GM18502 (cell line): ENCODE data around the gene ZNF331.

Experiments
- ATAC-seq: cut with Tn5 transposase; IDR thresholded peaks from one replicate; pipeline ENCODE4 v1.9.1; 2021; ENCODE audit warnings: mild to moderate bottlenecking; ENCODE audit not compliant: unreplicated experiment, poor library complexity

ZNF331 gene

DNA sequence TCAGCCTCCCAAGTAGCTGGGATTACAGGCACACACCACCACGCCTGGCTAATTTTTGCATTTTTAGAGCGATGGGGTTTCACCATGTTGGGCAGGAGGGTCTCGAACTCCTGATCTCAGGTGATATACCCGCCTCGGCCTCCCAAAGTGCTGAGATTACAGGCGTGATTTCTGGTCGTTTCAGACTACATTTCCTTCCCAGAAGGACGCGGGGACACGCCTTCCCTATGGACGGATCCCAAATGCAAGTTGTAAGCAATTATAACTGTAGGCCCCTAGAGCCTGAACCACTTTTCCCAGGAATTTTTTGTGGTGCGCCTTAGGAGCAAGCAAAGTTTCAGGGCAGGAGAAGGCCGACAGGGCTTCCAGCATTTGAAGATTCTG is 17.8 kb upstream of the ZNF331 start:
- ATAC-seq = no peak

GRCh38 chr19:53520547-53521372 is 17.2 kb upstream of the ZNF331 start:
- ATAC-seq = peak; percentile 99

- no peak for ATAC-seq
Measured at GRCh38 chr19:53521373-53522202, 16.4 kb upstream of the ZNF331 start.

DNA sequence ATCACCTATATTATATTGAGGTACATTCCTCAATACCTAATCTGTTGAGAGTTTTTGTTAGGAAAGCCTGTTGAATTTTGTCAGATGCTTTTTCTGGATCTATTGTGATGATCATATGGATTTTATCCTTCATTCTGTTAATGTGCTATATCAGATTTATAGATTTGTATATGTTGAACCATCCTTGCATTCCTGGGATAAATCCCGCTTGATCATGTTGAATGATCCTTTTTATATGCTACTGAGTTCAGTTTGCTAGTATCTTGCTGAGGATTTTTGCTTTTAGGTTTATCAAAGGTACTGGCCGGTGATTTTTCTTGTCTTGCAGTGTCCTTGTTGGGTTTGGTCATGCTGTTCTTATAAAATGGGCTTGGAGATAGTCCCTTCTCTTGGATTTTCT is 12.0 kb upstream of the ZNF331 start:
- ATAC-seq = no peak

- no peak for ATAC-seq
Measured at GRCh38 chr19:53530622-53531021, 7.3 kb upstream of the ZNF331 start.

DNA sequence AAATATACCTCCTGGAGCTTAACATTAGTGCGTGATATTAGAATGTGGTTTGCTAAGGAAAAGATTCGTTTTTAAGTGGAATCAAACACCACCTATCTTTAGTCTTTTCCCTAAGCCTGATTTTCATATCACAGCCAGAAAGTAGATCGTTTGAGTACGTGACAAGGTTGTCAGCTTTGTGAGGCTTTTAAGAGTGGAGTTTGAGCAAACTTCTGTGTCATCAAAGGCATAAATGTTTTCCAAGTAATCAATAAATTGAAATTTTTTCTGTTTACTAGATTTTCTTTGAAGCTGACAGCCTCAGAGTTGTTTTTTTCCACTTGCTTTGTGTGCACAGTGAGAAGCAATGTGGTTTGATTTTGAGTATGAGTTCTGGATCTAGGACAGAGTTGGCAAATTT is 6.5 kb upstream of the ZNF331 start:
- ATAC-seq = no peak

GRCh38 chr19:53532362-53532761 is 5.6 kb upstream of the ZNF331 start:
- no peak for ATAC-seq

GRCh38 chr19:53536225-53536548 is 1.8 kb upstream of the ZNF331 start:
- no peak for ATAC-seq

- ATAC-seq = no peak
Measured at GRCh38 chr19:53537121-53537520, 824 bp upstream of the ZNF331 start.

DNA sequence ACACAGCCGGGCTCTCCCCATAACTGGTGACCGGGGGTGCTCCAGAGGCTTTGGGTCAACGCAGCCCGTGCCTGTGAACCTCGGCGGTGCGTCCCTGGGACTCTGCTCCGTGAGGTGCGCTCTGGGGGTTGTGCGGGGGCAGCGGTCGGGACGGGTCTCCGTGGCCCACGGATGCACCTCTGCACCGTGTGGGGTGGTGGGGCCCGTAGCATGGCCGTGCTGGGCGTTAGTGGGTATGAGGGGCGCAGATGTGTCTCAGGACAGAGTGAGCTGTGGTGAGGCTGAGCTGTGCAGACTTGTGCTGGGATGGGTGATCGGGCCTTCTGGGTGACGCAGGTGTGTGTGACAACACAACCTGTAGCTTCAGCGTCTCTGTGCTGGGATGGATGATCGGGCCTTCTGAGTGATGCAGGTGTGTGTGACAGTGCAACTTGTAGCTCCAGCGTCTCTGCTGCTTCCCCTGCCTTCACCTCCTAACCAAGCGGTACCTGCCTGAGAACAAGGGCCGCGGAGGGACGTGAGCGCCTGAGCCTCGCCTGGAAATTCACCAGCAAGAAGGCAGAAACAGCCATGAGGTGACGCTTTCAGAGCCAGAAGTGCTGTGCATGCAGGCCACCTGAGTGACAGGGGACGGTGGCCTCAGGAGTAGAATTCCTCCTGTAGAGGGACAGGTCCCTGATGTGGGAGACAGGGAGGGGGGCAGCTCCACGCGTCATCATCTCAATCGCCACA is 599 bp downstream of the ZNF331 start:
- no peak for ATAC-seq

GRCh38 chr19:53540091-53540490 is 2.1 kb downstream of the ZNF331 start:
- ATAC-seq = no peak

DNA sequence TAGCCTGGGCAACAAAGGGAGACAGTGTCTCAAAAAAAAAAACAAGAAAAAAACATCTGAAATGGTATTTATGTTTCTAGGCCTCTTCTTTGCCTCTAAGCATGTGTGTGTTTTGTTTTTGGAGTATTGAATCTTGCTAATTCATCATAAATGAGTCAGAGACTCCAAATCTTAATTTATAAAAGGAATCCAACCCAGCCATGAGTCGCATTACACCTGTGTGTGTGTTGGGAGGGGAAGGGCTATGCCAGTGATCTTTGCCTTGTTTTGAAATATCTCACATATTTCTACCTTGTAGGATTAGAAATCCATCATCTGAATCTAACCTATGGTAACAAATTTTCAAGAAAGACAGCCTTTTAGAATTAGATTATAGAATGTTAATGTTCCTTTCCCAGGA is 4.0 kb downstream of the ZNF331 start:
- no peak for ATAC-seq

GRCh38 chr19:53545271-53546065 is 7.5 kb downstream of the ZNF331 start:
- ATAC-seq = no peak

DNA sequence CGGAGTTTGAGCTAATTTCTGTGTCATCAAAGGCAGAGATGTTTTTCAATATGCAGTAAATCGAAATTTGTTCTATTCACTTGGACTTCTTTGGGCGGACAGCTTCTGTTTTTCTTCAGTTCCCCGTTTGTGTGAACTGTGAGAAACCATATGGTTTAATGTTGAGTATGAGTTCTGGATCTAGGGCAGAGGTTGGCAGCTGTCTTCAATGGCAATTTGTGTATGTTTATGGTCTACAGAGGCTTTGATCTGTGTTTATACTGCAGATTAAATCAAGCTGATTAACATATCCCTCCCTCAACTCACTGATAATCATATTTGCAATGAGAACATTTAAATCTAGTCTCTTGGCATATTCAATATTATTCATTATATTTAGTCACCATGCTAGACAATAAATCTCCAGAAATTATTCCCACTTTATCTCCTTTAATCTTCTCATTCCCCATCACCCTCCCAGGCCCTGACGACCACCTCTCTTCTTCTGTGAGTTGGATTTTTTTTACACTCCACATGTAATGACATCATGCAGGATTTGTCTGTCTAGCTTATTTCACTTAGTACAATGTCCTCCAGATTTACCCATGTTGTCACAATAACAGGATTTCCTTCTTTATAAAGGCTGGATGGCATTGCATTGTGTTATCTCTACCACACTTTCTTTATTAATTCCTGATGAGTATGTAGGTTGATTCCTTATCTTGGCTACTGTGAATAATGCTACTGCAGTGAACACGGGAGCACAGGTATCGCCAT is 9.0 kb downstream of the ZNF331 start:
- ATAC-seq = no peak

GRCh38 chr19:53549340-53549739 is 11.4 kb downstream of the ZNF331 start:
- no peak for ATAC-seq

DNA sequence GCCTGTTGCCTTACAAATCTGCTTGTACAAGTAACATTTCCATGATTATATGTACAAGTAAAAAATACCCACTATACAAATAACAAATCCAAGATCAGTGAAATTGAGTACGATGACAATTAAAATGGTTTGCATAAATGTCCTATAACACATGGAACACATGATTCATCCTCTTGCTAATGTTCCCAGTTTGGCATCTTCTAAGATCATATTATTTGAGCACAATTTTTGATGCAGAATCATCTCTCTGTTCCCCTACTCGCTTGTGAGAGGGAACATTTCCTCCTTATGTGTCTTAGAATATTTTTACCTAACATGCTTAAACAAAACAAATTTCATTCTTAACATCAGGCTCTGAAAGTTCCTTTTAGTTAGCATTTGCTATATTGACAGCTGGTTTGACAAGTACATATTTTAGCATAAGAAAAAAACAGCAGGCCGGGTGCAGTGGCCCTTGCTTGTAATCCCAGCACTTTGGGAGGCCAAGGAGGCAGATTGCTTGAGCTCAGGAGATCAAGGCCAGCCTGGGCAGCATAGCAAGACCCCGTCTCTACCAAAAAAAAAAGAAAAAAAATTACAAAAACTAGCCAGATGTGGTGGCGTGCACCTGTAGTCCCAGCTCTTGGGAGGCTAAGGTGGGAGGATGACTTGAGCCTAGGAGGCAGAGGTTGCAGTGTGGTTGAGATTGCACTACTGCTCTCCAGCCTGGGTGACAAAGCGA is 14.2 kb downstream of the ZNF331 start:
- no peak for ATAC-seq

- ATAC-seq = no peak
Measured at GRCh38 chr19:53553156-53553555, 15.2 kb downstream of the ZNF331 start.

DNA sequence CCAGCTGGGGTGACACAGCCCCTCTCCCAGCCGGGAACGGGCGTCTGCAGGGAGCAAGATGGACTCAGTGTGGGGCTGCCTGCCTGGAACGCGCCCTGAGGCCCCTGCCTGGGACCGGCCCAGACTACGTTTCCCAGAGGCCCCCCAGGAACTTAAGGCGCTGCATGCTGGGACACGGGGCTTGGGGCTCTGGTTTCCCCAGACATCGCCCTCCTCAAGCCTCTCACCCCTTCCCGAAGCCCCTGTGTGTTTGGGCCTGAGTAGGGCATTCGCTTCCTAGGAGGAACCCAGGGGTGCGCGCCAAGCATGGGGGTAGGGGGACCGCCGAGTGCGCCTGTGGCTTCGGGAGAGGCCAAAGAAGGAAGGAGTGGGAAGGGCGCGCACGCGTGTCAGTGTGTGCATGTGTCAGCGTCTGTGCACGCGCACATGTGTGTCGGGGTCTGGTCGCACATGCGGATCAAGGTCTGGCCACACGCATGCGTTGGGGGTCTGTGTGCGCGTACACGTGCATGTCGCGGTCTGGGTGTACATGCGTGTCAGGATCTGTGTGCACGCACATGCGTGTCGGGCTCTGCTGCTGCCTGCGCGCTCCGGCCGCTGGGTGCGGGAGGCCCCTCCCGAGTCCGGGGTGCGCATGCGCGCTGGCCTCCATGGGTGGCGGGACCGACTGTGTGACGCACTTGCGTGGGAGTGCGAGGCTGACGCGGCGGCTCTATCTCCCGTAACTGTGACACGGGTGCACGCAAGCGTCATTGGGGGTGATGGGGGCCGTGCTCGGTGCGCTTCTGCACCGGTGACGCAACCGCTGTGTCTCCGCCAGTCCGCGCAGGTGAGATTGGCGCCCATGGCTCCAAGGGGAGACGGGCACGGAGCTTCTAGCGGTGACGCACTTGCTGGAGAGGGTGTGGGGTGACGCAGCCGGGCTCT is 16.2 kb downstream of the ZNF331 start:
- peak; percentile 67 for ATAC-seq
